Fibroblast of villous mesenchyme (primary cell): ENCODE measurements around the gene TUBGCP3. TPM values are rescaled to one million over a fixed set of nuclear protein-coding genes. Genes with fewer than 3 reads are reported as not detected.

Experiments used
- DNase-seq: peaks from one replicate; pipeline ENCODE4 v3.0.0-alpha.2; 2010; ENCODE audit warnings: low read depth
- H3K4me3 ChIP-seq: 2 replicates; pipeline ENCODE4 v1.5.1; 2011; ENCODE audit warnings: low read depth, mild to moderate bottlenecking, low read length
- CTCF ChIP-seq: IDR thresholded peaks from 2 replicates; pipeline ENCODE4 v1.5.1; 2012; ENCODE audit warnings: low read depth, mild to moderate bottlenecking, low read length; ENCODE audit not compliant: insufficient read depth
- total RNA-seq: library from RNA; depleted of rRNA; stranded (reverse); fragments of >200 nt; gene quantifications from 2 replicates; pipeline ENCODE4 v1.2.3, GENCODE V29; 2012

Gene TUBGCP3
- total RNA-seq, 1 donor = 15.5 TPM

- no peak for DNase-seq
- no peak overlapping the region for H3K4me3 ChIP-seq
- TF ChIP-seq CTCF = peak; percentile 34
Measured at GRCh38 chr13:112443191-112443994, 144.6 kb downstream of the TUBGCP3 start.

GRCh38 chr13:112442483-112443090 is 145.4 kb downstream of the TUBGCP3 start:
- TF ChIP-seq CTCF = no peak
- DNase-seq = peak; percentile 4
- no peak overlapping the region for H3K4me3 ChIP-seq

GRCh38 chr13:112441779-112442310 is 146.1 kb downstream of the TUBGCP3 start:
- no peak overlapping the region for H3K4me3 ChIP-seq
- no peak for DNase-seq
- TF ChIP-seq CTCF = no peak

GRCh38 chr13:112441226-112441625 is 146.7 kb downstream of the TUBGCP3 start:
- no peak for TF ChIP-seq CTCF
- DNase-seq = no peak
- H3K4me3 ChIP-seq = no peak overlapping the region

GRCh38 chr13:112438515-112438914 is 149.4 kb downstream of the TUBGCP3 start:
- no peak for TF ChIP-seq CTCF
- no peak for DNase-seq
- no peak overlapping the region for H3K4me3 ChIP-seq

GRCh38 chr13:112438094-112438493 is 149.9 kb downstream of the TUBGCP3 start:
- no peak for TF ChIP-seq CTCF
- H3K4me3 ChIP-seq = no peak overlapping the region
- no peak for DNase-seq
